ENCODE data around the gene SBNO2.

SBNO2 gene

GRCh38 chr19:1068009-1069001 lies 105.8 kb downstream of the SBNO2 start:
- DNase-seq: peak; percentile 43

- no peak for DNase-seq
Observed at GRCh38 chr19:1067341-1067957, 106.6 kb downstream of the SBNO2 start.

- DNase-seq: peak; percentile 80
Observed at GRCh38 chr19:1066748-1067340, 107.2 kb downstream of the SBNO2 start, which contains the start of gene ARHGAP45. TSS of gene ARHGAP45 (plus strand) at chr19:1067167. CDS start at chr19:1067406, 239 bp downstream.

- DNase-seq: no peak
Observed at GRCh38 chr19:1066251-1066747, 107.8 kb downstream of the SBNO2 start.

- no peak for DNase-seq
Observed at GRCh38 chr19:1065606-1066109, 108.4 kb downstream of the SBNO2 start.

GRCh38 chr19:1064661-1065605 lies 109.1 kb downstream of the SBNO2 start:
- peak; percentile 65 for DNase-seq

- no peak for DNase-seq
Observed at GRCh38 chr19:1063909-1064660, 110.0 kb downstream of the SBNO2 start.

GRCh38 chr19:1063030-1063908 lies 110.8 kb downstream of the SBNO2 start:
- peak; percentile 61 for DNase-seq

- no peak for DNase-seq
Observed at GRCh38 chr19:1062387-1063029, 111.6 kb downstream of the SBNO2 start.

GRCh38 chr19:1061987-1062386 lies 112.1 kb downstream of the SBNO2 start:
- DNase-seq: no peak

GRCh38 chr19:1060689-1061088 lies 113.4 kb downstream of the SBNO2 start:
- no peak for DNase-seq

GRCh38 chr19:1058112-1058511 lies 116.0 kb downstream of the SBNO2 start:
- no peak for DNase-seq
